MM.1S (cell line): ENCODE data around the gene SRD5A2.

Experiments used
- CTCF ChIP-seq: fragments of 300-600 bp; sonication (generic); IDR thresholded peaks from 2 replicates; pipeline ENCODE4 v1.5.1; 2016; ENCODE audit warnings: antibody characterized with exemption, low read length, mixed read lengths
- EZH2 ChIP-seq: fragments of 300-600 bp; sonication (generic); optimal IDR thresholded peaks from 2 replicates; pipeline ENCODE3; 2017; ENCODE audit warnings: low read depth, mild to moderate bottlenecking, antibody characterized with exemption, low read length, mixed read lengths
- EZH2phosphoT487 ChIP-seq: fragments of 300-600 bp; sonication (generic); IDR thresholded peaks from 2 replicates; pipeline ENCODE4 v1.6.1; 2018; ENCODE audit warnings: antibody characterized with exemption, low read length

DNA sequence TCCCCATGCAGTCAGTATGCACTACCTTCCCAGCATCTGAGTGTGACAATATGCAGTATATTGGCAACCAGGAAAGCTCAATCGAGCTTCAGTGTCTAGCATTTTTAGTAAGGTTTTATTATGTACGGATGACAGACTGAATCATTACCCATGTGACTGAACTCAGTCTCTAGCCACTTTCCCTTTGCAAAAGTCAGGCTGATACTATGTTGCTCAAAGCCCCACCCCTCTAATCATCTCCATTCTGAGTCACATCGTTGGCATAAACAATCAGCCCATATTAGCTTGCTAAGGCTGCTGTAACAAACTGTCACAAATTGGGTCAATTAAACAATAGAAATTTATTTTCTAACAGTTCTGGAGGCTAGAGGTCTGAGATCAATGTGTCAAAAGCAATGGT, 25.8 kb upstream of the SRD5A2 start:
- TF ChIP-seq CTCF (no peak), EZH2 (no peak), EZH2phosphoT487 (no peak)
